Activated CD4-positive, alpha-beta memory T cell treated with anti-CD3 and anti-CD28 coated beads, Interleukin-2, amount 10 ng/mL, durations not matched to agents 7 days and 5 days (primary cell): ENCODE data around the gene LZTS2. TPM values are rescaled to one million over a fixed set of nuclear protein-coding genes. Genes with fewer than 3 reads are reported as not detected.
A peak's percentile ranks its signal among the peaks of the same experiment; 100 is the strongest.
"Not testable (repeated sequence)": the region's sequence is repeated elsewhere in the genome, so short reads cannot be mapped to it uniquely, and the experiment has no call there.

Source experiments
- CTCF ChIA-PET: fragments of 350-600 bp; sonication (Branson Sonifier 250); formaldehyde crosslinking; loops from one replicate; lab custom pipeline; 2021; ENCODE audit warnings: antibody characterized with exemption, inconsistent platforms; lab: Charles Lee
- POLR2A ChIA-PET: fragments of 350-600 bp; sonication (Branson Sonifier 250); formaldehyde crosslinking; loops from one replicate; lab custom pipeline; 2021; ENCODE audit warnings: antibody characterized with exemption; lab: Charles Lee
- DNase-seq: peaks from one replicate; pipeline ENCODE4 v3.0.0-alpha.2; 2020
- H3K27ac Mint-ChIP-seq: one replicate; pipeline ENCODE4 v1.8.0; 2021; ENCODE audit warnings: mild to moderate bottlenecking, mixed read lengths
- H3K27me3 Mint-ChIP-seq: one replicate; pipeline ENCODE4 v1.8.0; 2021; ENCODE audit warnings: mixed read lengths
- H3K36me3 Mint-ChIP-seq: one replicate; pipeline ENCODE4 v1.8.0; 2021; ENCODE audit warnings: low read depth, mixed read lengths
- H3K4me1 Mint-ChIP-seq: one replicate; pipeline ENCODE4 v1.8.0; 2021; ENCODE audit warnings: mixed read lengths
- H3K4me3 Mint-ChIP-seq: one replicate; pipeline ENCODE4 v1.8.0; 2021; ENCODE audit warnings: mild to moderate bottlenecking, mixed read lengths
- H3K9me3 Mint-ChIP-seq: one replicate; pipeline ENCODE4 v1.8.0; 2021; ENCODE audit warnings: mixed read lengths
- total RNA-seq, 2 experiments: library from RNA; stranded (reverse); gene quantifications; one replicate each; pipeline ENCODE4 v1.2.3, GENCODE V29; 2021

The LZTS2 gene
- total RNA-seq, 2 experiments from 2014 or later: 17.3 to 18.5 TPM

GRCh38 chr10:100970914-100971811 is 28.4 kb upstream of the LZTS2 start:
- H3K27me3 Mint-ChIP-seq: no peaks in the 10 kb centered on the region
- H3K27ac Mint-ChIP-seq: no peak overlapping the region
- DNase-seq: peak; percentile 13
- H3K4me3 Mint-ChIP-seq: no peak overlapping the region
- H3K9me3 Mint-ChIP-seq: no peaks in the 10 kb centered on the region
- POLR2A ChIA-PET: no interaction called here
- no peaks in the 10 kb centered on the region for H3K36me3 Mint-ChIP-seq
- CTCF ChIA-PET: interaction anchor here (0.7 kb wide), 1 partner anchor 58 kb away, joined by 3 read pairs; no protein-coding TSS in a partner anchor
- peaks cover 11% of the 10 kb centered on the region for H3K4me1 Mint-ChIP-seq

DNA sequence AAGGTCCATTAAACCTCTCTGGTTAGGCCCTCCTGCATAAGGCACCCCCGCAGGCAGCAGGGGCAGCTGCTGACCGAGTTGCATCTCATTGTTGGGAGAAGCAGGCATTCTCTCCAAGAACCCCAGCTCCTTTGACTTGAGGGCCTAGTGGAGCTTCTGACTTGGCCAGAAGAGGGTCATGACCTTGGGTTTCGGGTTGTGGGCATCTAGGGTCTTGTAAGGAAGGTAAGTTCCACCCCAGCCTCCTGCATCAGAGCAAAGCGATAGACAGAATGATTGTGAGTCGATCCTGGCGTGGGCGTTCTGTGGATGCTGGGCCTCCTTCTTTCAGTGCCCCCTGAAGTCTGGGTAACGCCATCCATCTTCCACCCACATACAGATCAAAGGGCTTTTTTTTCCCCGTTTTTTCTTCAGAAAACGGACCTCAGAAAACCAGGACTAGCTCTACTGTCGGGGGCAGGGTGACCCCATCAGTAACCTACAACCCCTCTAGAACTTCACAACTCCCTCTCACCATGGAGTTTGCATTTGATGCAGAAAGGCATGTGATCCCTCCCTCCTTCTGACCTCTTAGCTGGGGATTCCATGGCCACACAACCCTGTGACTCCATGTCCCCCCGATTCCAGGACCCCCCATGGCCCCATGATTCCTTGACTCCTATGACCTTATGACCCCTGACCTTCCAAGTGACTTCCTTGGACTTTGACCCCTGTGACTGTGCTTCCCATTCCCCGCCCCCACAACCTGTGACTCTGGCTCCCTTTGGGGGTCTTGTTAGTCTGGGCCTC is 27.3 kb upstream of the LZTS2 start:
- Mint-ChIP-seq H3K36me3 (no peaks in the 10 kb centered on the region), H3K9me3 (no peaks in the 10 kb centered on the region), H3K27ac (peak overlapping the region; percentile 26), H3K4me3 (no peak overlapping the region), H3K27me3 (no peaks in the 10 kb centered on the region), H3K4me1 (peaks cover 11% of the 10 kb centered on the region)
- ChIA-PET CTCF (interaction anchor here (1.3 kb wide), 1 partner anchor 25 kb away, joined by 4 read pairs; no protein-coding TSS in a partner anchor), POLR2A (no interaction called here)
- peak; percentile 12 for DNase-seq

DNA sequence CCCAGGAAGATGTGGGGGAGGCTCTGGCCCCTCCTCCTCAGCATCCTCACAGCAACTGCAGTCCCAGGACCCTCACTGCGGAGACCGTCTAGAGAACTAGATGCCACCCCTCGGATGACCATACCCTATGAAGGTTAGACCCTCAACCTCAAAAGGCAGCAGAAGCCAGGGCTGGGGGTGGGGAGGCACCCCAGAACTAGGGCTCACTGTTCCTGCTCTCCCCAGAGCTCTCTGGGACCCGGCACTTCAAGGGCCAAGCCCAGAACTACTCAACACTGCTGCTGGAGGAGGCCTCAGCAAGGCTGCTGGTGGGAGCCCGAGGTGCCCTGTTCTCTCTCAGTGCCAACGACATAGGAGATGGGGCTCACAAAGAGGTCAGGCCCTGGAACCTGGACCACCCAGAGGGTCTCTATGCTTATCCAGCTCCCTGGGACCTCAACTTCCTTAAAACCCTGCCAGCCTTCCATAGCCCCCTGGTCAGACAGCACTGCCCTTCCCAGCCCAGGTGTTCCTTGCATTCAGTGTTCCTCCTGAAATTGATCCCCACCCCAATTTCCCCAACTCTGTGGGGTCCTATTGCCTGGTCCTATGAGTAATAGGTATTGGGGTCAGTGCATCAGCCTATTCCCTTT is 26.6 kb upstream of the LZTS2 start:
- Mint-ChIP-seq H3K4me1 (peaks cover 11% of the 10 kb centered on the region), H3K4me3 (no peak overlapping the region), H3K27me3 (no peaks in the 10 kb centered on the region), H3K9me3 (no peaks in the 10 kb centered on the region), H3K36me3 (no peaks in the 10 kb centered on the region), H3K27ac (peak overlapping the region; percentile 26)
- POLR2A ChIA-PET: no interaction called here
- peak; percentile 10 for DNase-seq
- CTCF ChIA-PET: interaction anchor here (1.3 to 1.7 kb wide), 2 partner anchors 24 to 46 kb away, joined by 4 read pairs; no protein-coding TSS in a partner anchor

- H3K4me1 Mint-ChIP-seq, POLR2A ChIA-PET, H3K9me3 Mint-ChIP-seq, H3K4me3 Mint-ChIP-seq, H3K27me3 Mint-ChIP-seq, H3K27ac Mint-ChIP-seq, H3K36me3 Mint-ChIP-seq: not testable (repeated sequence)
- CTCF ChIA-PET: interaction anchor here (1.9 kb wide), 1 partner anchor 23 kb away, joined by 6 read pairs; no protein-coding TSS in a partner anchor
- peak; percentile 6 for DNase-seq
Observed at GRCh38 chr10:100975397-100975796, 24.2 kb upstream of the LZTS2 start.

- Mint-ChIP-seq H3K4me1 (no peaks in the 10 kb centered on the region), H3K9me3 (no peaks in the 10 kb centered on the region), H3K27ac (no peak overlapping the region), H3K36me3 (no peaks in the 10 kb centered on the region), H3K4me3 (no peak overlapping the region), H3K27me3 (no peaks in the 10 kb centered on the region)
- CTCF ChIA-PET: interaction anchor here (1.0 kb wide), 1 partner anchor 73 kb away, joined by 3 read pairs; no protein-coding TSS in a partner anchor
- peak; percentile 4 for DNase-seq
- POLR2A ChIA-PET: interaction anchor here (1.5 kb wide), 1 partner anchor 10 kb away, joined by 3 read pairs; the partner anchor contains the start of genes MRPL43 and TWNK
Observed at GRCh38 chr10:100976906-100977305, 22.7 kb upstream of the LZTS2 start.

GRCh38 chr10:100977436-100977835 is 22.2 kb upstream of the LZTS2 start:
- no peak for DNase-seq
- Mint-ChIP-seq H3K36me3 (peaks cover 3% of the 10 kb centered on the region), H3K4me3 (no peak overlapping the region), H3K9me3 (no peaks in the 10 kb centered on the region), H3K4me1 (no peaks in the 10 kb centered on the region), H3K27ac (no peak overlapping the region), H3K27me3 (no peaks in the 10 kb centered on the region)
- POLR2A ChIA-PET: interaction anchor here (1.5 kb wide), 1 partner anchor 10 kb away, joined by 3 read pairs; the partner anchor contains the start of genes MRPL43 and TWNK
- CTCF ChIA-PET: interaction anchor here (1.0 kb wide), 1 partner anchor 73 kb away, joined by 3 read pairs; no protein-coding TSS in a partner anchor

- Mint-ChIP-seq H3K27ac (no peak overlapping the region), H3K4me3 (no peak overlapping the region), H3K36me3 (peaks cover 3% of the 10 kb centered on the region), H3K27me3 (no peaks in the 10 kb centered on the region), H3K9me3 (no peaks in the 10 kb centered on the region), H3K4me1 (no peaks in the 10 kb centered on the region)
- CTCF ChIA-PET: no interaction called here
- DNase-seq: peak; percentile 10
- POLR2A ChIA-PET: no interaction called here
Observed at GRCh38 chr10:100978121-100978900, 21.3 kb upstream of the LZTS2 start.

- POLR2A ChIA-PET: no interaction called here
- no peaks in the 10 kb centered on the region for H3K27me3 Mint-ChIP-seq
- peak; percentile 3 for DNase-seq
- no peak overlapping the region for H3K27ac Mint-ChIP-seq
- no peaks in the 10 kb centered on the region for H3K4me1 Mint-ChIP-seq
- CTCF ChIA-PET: no interaction called here
- no peaks in the 10 kb centered on the region for H3K9me3 Mint-ChIP-seq
- H3K4me3 Mint-ChIP-seq: no peak overlapping the region
- peaks cover 3% of the 10 kb centered on the region for H3K36me3 Mint-ChIP-seq
Observed at GRCh38 chr10:100978901-100979195, 20.8 kb upstream of the LZTS2 start.

- DNase-seq: no peak
- ChIA-PET POLR2A (no interaction called here), CTCF (no interaction called here)
- Mint-ChIP-seq H3K27ac (no peak overlapping the region), H3K27me3 (no peaks in the 10 kb centered on the region), H3K4me3 (no peak overlapping the region), H3K9me3 (no peaks in the 10 kb centered on the region), H3K4me1 (no peaks in the 10 kb centered on the region), H3K36me3 (peaks cover 3% of the 10 kb centered on the region)
Observed at GRCh38 chr10:100979791-100980272, 19.8 kb upstream of the LZTS2 start.

GRCh38 chr10:100980311-100980710 is 19.3 kb upstream of the LZTS2 start:
- H3K4me1 Mint-ChIP-seq: no peaks in the 10 kb centered on the region
- H3K27me3 Mint-ChIP-seq: no peaks in the 10 kb centered on the region
- H3K36me3 Mint-ChIP-seq: peaks cover 3% of the 10 kb centered on the region
- DNase-seq: no peak
- no peaks in the 10 kb centered on the region for H3K9me3 Mint-ChIP-seq
- H3K27ac Mint-ChIP-seq: no peak overlapping the region
- H3K4me3 Mint-ChIP-seq: no peak overlapping the region
- ChIA-PET CTCF (no interaction called here), POLR2A (no interaction called here)

- Mint-ChIP-seq H3K27me3 (no peaks in the 10 kb centered on the region), H3K36me3 (peaks cover 3% of the 10 kb centered on the region), H3K27ac (no peak overlapping the region), H3K9me3 (no peaks in the 10 kb centered on the region), H3K4me1 (peaks cover 3% of the 10 kb centered on the region), H3K4me3 (no peak overlapping the region)
- POLR2A ChIA-PET: no interaction called here
- no peak for DNase-seq
- CTCF ChIA-PET: interaction anchor here (0.9 kb wide), 1 partner anchor 26 kb away, joined by 3 read pairs; no protein-coding TSS in a partner anchor
Observed at GRCh38 chr10:100980711-100981110, 18.9 kb upstream of the LZTS2 start.
